ENCODE results near the gene FRAT1.
"Not testable (repeated sequence)": the region's sequence is repeated elsewhere in the genome, so short reads cannot be mapped to it uniquely, and the experiment has no call there.

FRAT1 gene

GRCh38 chr10:97334370-97335175 lies 15.5 kb downstream of the FRAT1 start, which contains the start of gene FRAT2:
TSS of gene FRAT2 (minus strand) at chr10:97334729. CDS start at chr10:97334572, 157 bp downstream.
- peak; percentile 92 for DNase-seq (ENCODE audit: low spot score)

- no peak for DNase-seq (ENCODE audit: low spot score)
Observed at GRCh38 chr10:97335188-97335619, 16.1 kb downstream of the FRAT1 start.

GRCh38 chr10:97336006-97336405 lies 16.9 kb downstream of the FRAT1 start:
- no peak for DNase-seq (ENCODE audit: low spot score)

- no peak for DNase-seq (ENCODE audit: low spot score)
Observed at GRCh38 chr10:97336446-97336845, 17.4 kb downstream of the FRAT1 start.

GRCh38 chr10:97336942-97337831 lies 18.1 kb downstream of the FRAT1 start:
- DNase-seq (ENCODE audit: low spot score) = no peak

- no peak for DNase-seq (ENCODE audit: low spot score)
Observed at GRCh38 chr10:97338041-97338440, 19.0 kb downstream of the FRAT1 start.

GRCh38 chr10:97341416-97341815 lies 22.3 kb downstream of the FRAT1 start:
- no peak for DNase-seq (ENCODE audit: low spot score)

- not testable (repeated sequence) for DNase-seq (ENCODE audit: low spot score)
Observed at GRCh38 chr10:97343664-97344063, 24.6 kb downstream of the FRAT1 start.

GRCh38 chr10:97347317-97347716 lies 28.2 kb downstream of the FRAT1 start:
- DNase-seq (ENCODE audit: low spot score) = no peak

GRCh38 chr10:97349752-97350513 lies 30.9 kb downstream of the FRAT1 start:
- DNase-seq (ENCODE audit: low spot score) = no peak

GRCh38 chr10:97353945-97354344 lies 34.9 kb downstream of the FRAT1 start:
- no peak for DNase-seq (ENCODE audit: low spot score)

GRCh38 chr10:97355571-97355975 lies 36.5 kb downstream of the FRAT1 start:
- no peak for DNase-seq (ENCODE audit: low spot score)

GRCh38 chr10:97356318-97356914 lies 37.3 kb downstream of the FRAT1 start:
- no peak for DNase-seq (ENCODE audit: low spot score)

GRCh38 chr10:97356918-97357317 lies 37.8 kb downstream of the FRAT1 start:
- DNase-seq (ENCODE audit: low spot score) = no peak

- DNase-seq (ENCODE audit: low spot score) = no peak
Observed at GRCh38 chr10:97358349-97358748, 39.3 kb downstream of the FRAT1 start.

GRCh38 chr10:97358781-97359180 lies 39.7 kb downstream of the FRAT1 start:
- no peak for DNase-seq (ENCODE audit: low spot score)

- DNase-seq (ENCODE audit: low spot score) = no peak
Observed at GRCh38 chr10:97360705-97361536, 41.9 kb downstream of the FRAT1 start.

GRCh38 chr10:97361537-97361901 lies 42.4 kb downstream of the FRAT1 start:
- no peak for DNase-seq (ENCODE audit: low spot score)

- no peak for DNase-seq (ENCODE audit: low spot score)
Observed at GRCh38 chr10:97362310-97363033, 43.4 kb downstream of the FRAT1 start.

GRCh38 chr10:97363071-97363470 lies 44.0 kb downstream of the FRAT1 start:
- DNase-seq (ENCODE audit: low spot score) = no peak

Data from globus pallidus (tissue), 1 donor.